HepG2 (cell line): ENCODE data around the gene MCMBP. TPM values are rescaled to one million over a fixed set of nuclear protein-coding genes. Genes with fewer than 3 reads are reported as not detected.

Experiments
- CREB3 ChIP-seq: sonication (generic); formaldehyde crosslinking; IDR thresholded peaks from 2 replicates; pipeline ENCODE4 v1.5.0; 2020; ENCODE audit warnings: missing genetic modification reagents
- HOXA9 ChIP-seq: sonication (generic); formaldehyde crosslinking; IDR thresholded peaks from 2 replicates; pipeline ENCODE4 v1.8.1; 2022; ENCODE audit warnings: missing genetic modification reagents, mild to moderate bottlenecking, moderate library complexity, borderline replicate concordance
- LCORL ChIP-seq, 2 experiments: fragments of 450-650 bp in 1 of 2; sonication (generic) in 1 of 2; formaldehyde crosslinking in 1 of 2; IDR thresholded peaks; 2 replicates each; pipeline versions ENCODE4 v1.5.0 to v1.6.1; 2017 to 2020; ENCODE audit warnings: antibody characterized with exemption in 1 of 2, missing genetic modification reagents in 1 of 2
- MTF2 ChIP-seq: sonication (generic); formaldehyde crosslinking; IDR thresholded peaks from 2 replicates; pipeline ENCODE4 v1.5.0; 2020; ENCODE audit warnings: missing genetic modification reagents, borderline replicate concordance
- NFAT5 ChIP-seq: sonication (generic); formaldehyde crosslinking; IDR thresholded peaks from 2 replicates; pipeline ENCODE4 v1.4.0; 2020; ENCODE audit warnings: missing genetic modification reagents
- RFXANK ChIP-seq: IDR thresholded peaks from 2 replicates; pipeline ENCODE4 v1.6.1; 2016
- SRF ChIP-seq: IDR thresholded peaks from 2 replicates; pipeline ENCODE4 v1.6.1; 2011; ENCODE audit warnings: mild to moderate bottlenecking, low read depth, low read length, moderate library complexity
- WIZ ChIP-seq: sonication (generic); formaldehyde crosslinking; IDR thresholded peaks from 2 replicates; pipeline ENCODE4 v1.5.1; 2020; ENCODE audit warnings: mild to moderate bottlenecking, missing genetic modification reagents
- YEATS4 ChIP-seq: sonication (generic); formaldehyde crosslinking; IDR thresholded peaks from 2 replicates; pipeline ENCODE4 v1.4.0; 2020; ENCODE audit warnings: missing genetic modification reagents, borderline replicate concordance
- ZNF260 ChIP-seq: sonication (generic); formaldehyde crosslinking; IDR thresholded peaks from 2 replicates; pipeline ENCODE4 v1.4.0; 2020; ENCODE audit warnings: missing genetic modification reagents, low read depth, mild to moderate bottlenecking, borderline replicate concordance
- ZNF598 ChIP-seq: sonication (generic); formaldehyde crosslinking; IDR thresholded peaks from 2 replicates; pipeline ENCODE4 v1.5.1; 2020; ENCODE audit warnings: mild to moderate bottlenecking, missing genetic modification reagents, borderline replicate concordance
- polyA plus RNA-seq, 8 experiments: library from polyadenylated mRNA; depleted of rRNA in 3 of 8; stranded (reverse) in 7 of 8; unstranded in 1 of 8; fragments of >200 nt; fragmentation: Illumina TruSeq in 4 of 8; extraction: Trizol in 4 of 8; gene quantifications; 2 replicates each; pipeline versions ENCODE4 v1.2.1 to v1.2.3, GENCODE V29; 2011 to 2016; ENCODE audit warnings: low read depth in 4 of 8, missing spikeins in 1 of 8, mixed read lengths in 1 of 8; ENCODE audit not compliant: insufficient read depth in 1 of 8
- total RNA-seq, 5 experiments: library from RNA; depleted of rRNA; stranded (reverse); fragments of >200 nt; fragmentation: Illumina TruSeq; extraction: Trizol; gene quantifications; 2 replicates each; pipeline ENCODE4 v1.2.3, GENCODE V29; 2016; ENCODE audit warnings: low read depth in 1 of 5
- TF ChIP-seq, protein P1 (sequence below): sonication (generic); formaldehyde crosslinking; IDR thresholded peaks from 2 replicates; pipeline ENCODE4 v1.5.1; 2020; ENCODE audit warnings: mild to moderate bottlenecking, moderate library complexity, missing genetic modification reagents
- TF ChIP-seq, protein P2 (sequence below): sonication (generic); formaldehyde crosslinking; IDR thresholded peaks from 2 replicates; pipeline ENCODE4 v1.5.1; 2020; ENCODE audit warnings: mild to moderate bottlenecking, missing genetic modification reagents
- TF ChIP-seq, protein P3 (sequence below): sonication (generic); formaldehyde crosslinking; IDR thresholded peaks from 2 replicates; pipeline ENCODE4 v1.8.0; 2022; ENCODE audit warnings: mild to moderate bottlenecking, missing genetic modification reagents, borderline replicate concordance

The MCMBP gene
- total and polyA plus RNA-seq, 2 of the 13 experiments (the other 11 are each of a cell fraction or from before 2014, with no cell fraction given): 35.7 to 62.4 TPM

GRCh38 chr10:119892188-119893065, 19.8 kb upstream of the MCMBP start, which contains the start of gene SEC23IP (continued):
- TF ChIP-seq, protein P1, sequence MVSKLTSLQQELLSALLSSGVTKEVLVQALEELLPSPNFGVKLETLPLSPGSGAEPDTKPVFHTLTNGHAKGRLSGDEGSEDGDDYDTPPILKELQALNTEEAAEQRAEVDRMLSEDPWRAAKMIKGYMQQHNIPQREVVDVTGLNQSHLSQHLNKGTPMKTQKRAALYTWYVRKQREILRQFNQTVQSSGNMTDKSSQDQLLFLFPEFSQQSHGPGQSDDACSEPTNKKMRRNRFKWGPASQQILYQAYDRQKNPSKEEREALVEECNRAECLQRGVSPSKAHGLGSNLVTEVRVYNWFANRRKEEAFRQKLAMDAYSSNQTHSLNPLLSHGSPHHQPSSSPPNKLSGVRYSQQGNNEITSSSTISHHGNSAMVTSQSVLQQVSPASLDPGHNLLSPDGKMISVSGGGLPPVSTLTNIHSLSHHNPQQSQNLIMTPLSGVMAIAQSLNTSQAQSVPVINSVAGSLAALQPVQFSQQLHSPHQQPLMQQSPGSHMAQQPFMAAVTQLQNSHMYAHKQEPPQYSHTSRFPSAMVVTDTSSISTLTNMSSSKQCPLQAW (CRISPR knock-in tag): peak; percentile 96
- no peak for TF ChIP-seq ZNF260
- TF ChIP-seq, protein P2, sequence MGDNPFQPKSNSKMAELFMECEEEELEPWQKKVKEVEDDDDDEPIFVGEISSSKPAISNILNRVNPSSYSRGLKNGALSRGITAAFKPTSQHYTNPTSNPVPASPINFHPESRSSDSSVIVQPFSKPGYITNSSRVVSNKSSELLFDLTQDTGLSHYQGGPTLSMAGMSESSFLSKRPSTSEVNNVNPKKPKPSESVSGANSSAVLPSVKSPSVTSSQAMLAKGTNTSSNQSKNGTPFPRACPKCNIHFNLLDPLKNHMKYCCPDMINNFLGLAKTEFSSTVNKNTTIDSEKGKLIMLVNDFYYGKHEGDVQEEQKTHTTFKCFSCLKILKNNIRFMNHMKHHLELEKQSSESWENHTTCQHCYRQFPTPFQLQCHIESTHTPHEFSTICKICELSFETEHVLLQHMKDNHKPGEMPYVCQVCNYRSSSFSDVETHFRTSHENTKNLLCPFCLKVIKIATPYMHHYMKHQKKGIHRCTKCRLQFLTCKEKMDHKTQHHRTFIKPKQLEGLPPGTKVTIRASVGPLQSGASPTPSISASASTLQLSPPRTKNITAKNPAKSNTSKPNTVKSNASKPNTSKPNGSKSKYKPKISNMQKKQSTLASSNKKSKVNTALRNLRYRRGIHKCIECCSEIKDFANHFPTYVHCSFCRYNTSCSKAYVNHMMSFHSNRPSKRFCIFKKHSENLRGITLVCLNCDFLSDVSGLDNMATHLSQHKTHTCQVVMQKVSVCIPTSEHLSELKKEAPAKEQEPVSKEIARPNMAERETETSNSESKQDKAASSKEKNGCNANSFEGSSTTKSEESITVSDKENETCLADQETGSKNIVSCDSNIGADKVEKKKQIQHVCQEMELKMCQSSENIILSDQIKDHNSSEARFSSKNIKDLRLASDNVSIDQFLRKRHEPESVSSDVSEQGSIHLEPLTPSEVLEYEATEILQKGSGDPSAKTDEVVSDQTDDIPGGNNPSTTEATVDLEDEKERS (CRISPR knock-in tag): peak; percentile 91; the same call in 1 of the 2 replicates
- TF ChIP-seq YEATS4 (CRISPR knock-in tag): peak; percentile 93
- 0 out of 2 replicates have a peak, but pooled peaks have one; percentile 24 for TF ChIP-seq WIZ (CRISPR knock-in tag)
- TF ChIP-seq CREB3 (CRISPR knock-in tag): no peak
- no peak for TF ChIP-seq LCORL (IDR thresholded peaks at IDR 0.05)
- TF ChIP-seq LCORL (CRISPR knock-in tag; IDR thresholded peaks at IDR 0.05): peak; percentile 70; the same call in 1 of the 2 replicates
- TF ChIP-seq, protein P3, sequence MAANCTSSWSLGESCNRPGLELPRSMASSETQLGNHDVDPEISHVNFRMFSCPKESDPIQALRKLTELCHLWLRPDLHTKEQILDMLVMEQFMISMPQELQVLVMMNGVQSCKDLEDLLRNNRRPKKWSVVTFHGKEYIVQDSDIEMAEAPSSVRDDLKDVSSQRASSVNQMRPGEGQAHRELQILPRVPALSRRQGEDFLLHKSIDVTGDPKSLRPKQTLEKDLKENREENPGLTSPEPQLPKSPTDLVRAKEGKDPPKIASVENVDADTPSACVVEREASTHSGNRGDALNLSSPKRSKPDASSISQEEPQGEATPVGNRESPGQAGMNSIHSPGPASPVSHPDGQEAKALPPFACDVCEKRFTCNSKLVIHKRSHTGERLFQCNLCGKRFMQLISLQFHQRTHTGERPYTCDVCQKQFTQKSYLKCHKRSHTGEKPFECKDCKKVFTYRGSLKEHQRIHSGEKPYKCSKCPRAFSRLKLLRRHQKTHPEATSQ: peak; percentile 73; the same call in 1 of the 2 replicates
- TF ChIP-seq HOXA9 (CRISPR knock-in tag): peak; percentile 63; the same call in 1 of the 2 replicates
- peak; percentile 74; the same call in 1 of the 2 replicates for TF ChIP-seq NFAT5 (CRISPR knock-in tag)
- TF ChIP-seq MTF2: peak; percentile 90; the same call in 1 of the 2 replicates
- TF ChIP-seq RFXANK (CRISPR knock-in tag): peak; percentile 76; the same call in 1 of the 2 replicates
- 0 out of 2 replicates have a peak, but pooled peaks have one; percentile 46 for TF ChIP-seq SRF
- TF ChIP-seq ZNF598 (CRISPR knock-in tag): peak; percentile 95; the same call in 1 of the 2 replicates
